ENCODE measurements around the gene DNAH14. TPM values are rescaled to one million over a fixed set of nuclear protein-coding genes. Genes with fewer than 3 reads are reported as not detected.

The DNAH14 gene
- total and polyA plus RNA-seq, 2 of the 8 experiments (the other 6 are each of a cell fraction or from before 2014, with no cell fraction given), result 8.4 to 40.7 TPM

DNA sequence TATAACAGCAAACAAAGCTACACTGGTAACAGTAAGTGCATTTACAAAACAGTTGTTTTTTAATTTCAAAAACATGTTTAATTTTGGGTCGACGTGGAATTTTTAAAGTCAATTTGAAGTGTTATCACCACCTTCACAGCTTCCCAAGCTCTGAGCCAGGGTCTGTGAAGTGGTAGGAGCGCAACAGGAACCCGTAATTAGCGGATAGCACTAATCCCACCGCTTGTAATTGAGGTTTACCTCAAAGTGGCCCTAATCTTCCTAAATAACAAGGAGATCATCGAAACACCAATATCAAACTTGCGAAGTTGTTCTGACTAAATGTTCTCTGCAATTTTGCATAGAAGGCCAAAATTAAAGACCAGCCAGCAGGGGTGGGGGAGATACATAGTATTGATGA is 479.6 kb downstream of the DNAH14 start:
- Histone ChIP-seq H3K4me3 (ENCODE audit: extremely low read depth in 1 of 4, insufficient read depth in 2 of 4, low read depth in 3 of 4, low read length in 4 of 4) (no peak overlapping the region), H3K23me2 (ENCODE audit: low read depth, low read length) (no peaks in the 10 kb centered on the region), H3K18ac (ENCODE audit: extremely low read depth, low read length) (no peak overlapping the region), H3K23ac (ENCODE audit: insufficient read length) (no peak overlapping the region), H3K4me1 (replicated peaks in 1 of 4; ENCODE audit: control insufficient read depth in 3 of 4, insufficient read depth in 4 of 4, low read length in 3 of 4) (peaks cover 0 to 3% (median 1%) of the 10 kb centered on the region in 4 experiments; a peak in 2 of 7 replicates), H3K56ac (replicated peaks; ENCODE audit: insufficient read length, low read depth, low read length) (no peak overlapping the region), H3K79me1 (ENCODE audit: low read depth, low read length) (peaks cover 2% of the 10 kb centered on the region; the same call in 1 of the 2 replicates), H4K5ac (ENCODE audit: insufficient read length, low read depth, low read length) (no peak overlapping the region), H3K9me3 (ENCODE audit: insufficient read depth in 2 of 2, low read depth in 1 of 2, low read length in 1 of 2) (no peaks in the 10 kb centered on the region), H3K14ac (ENCODE audit: insufficient read length) (no peak overlapping the region), H3K79me2 (ENCODE audit: control insufficient read depth in 1 of 2, insufficient read depth in 2 of 2, low read length in 2 of 2) (no peaks in the 10 kb centered on the region), H3K27me3 (replicated peaks in 1 of 4; ENCODE audit: control insufficient read depth in 3 of 4, extremely low read depth in 1 of 4, insufficient read depth in 3 of 4, low read length in 3 of 4) (no peaks in the 10 kb centered on the region), H3K36me3 (ENCODE audit: control insufficient read depth in 2 of 4, insufficient read depth in 4 of 4, low read length in 3 of 4) (peaks cover 5 to 39% (median 12%) of the 10 kb centered on the region in 4 experiments; a peak in 6 of 8 replicates), H2AFZ (ENCODE audit: low read length) (no peak overlapping the region), H3K4me2 (ENCODE audit: insufficient read depth in 1 of 2, low read depth in 2 of 2, low read length in 2 of 2) (no peak overlapping the region), H2BK12ac (ENCODE audit: low read depth, low read length) (no peak overlapping the region), H3K4ac (replicated peaks; ENCODE audit: insufficient read length, low read depth, low read length) (no peak overlapping the region), H2BK15ac (ENCODE audit: low read length) (no peak overlapping the region), H2BK5ac (ENCODE audit: low read depth, low read length) (no peak overlapping the region), H2BK120ac (replicated peaks; ENCODE audit: low read depth, low read length) (no peak overlapping the region), H2AK5ac (ENCODE audit: low read depth, low read length) (no peak overlapping the region), H3K27ac (ENCODE audit: low read depth, low read length) (no peak overlapping the region), H4K20me1 (replicated peaks in 1 of 2; ENCODE audit: control insufficient read depth in 1 of 2, insufficient read depth in 2 of 2, low read length in 2 of 2) (no peaks in the 10 kb centered on the region), H4K8ac (ENCODE audit: extremely low read depth, insufficient read depth, low read length) (no peak overlapping the region), H4K91ac (replicated peaks; ENCODE audit: insufficient read length, low read length) (no peak overlapping the region), H3K9ac (replicated peaks in 1 of 4; ENCODE audit: extremely low read depth in 1 of 4, low read depth in 3 of 4, low read length in 3 of 4) (peak overlapping the region in 1 of 4 experiments; percentile 61; a peak in 1 of 7 replicates), H2BK20ac (ENCODE audit: low read length) (no peak overlapping the region)
- no peak for DNase-seq (ENCODE audit: low read depth in 1 of 2, low spot score in 2 of 2)
- FAIRE-seq, result peak; percentile 45
- ChIA-PET CTCF (ENCODE audit: partially characterized antibody) (no interaction called here), POLR2A (ENCODE audit: partially characterized antibody) (no interaction called here)
- WGBS, 2 experiments (ENCODE audit: extremely low coverage in 1 of 2, insufficient coverage in 1 of 2, insufficient read length in 1 of 2, insufficient replicate concordance in 2 of 2, low coverage in 1 of 2, low lambda C conversion rate in 2 of 2, missing lambda C conversion rate in 1 of 2), result 90% methylated on average over 8 of the region's 8 CpGs; no CpG with 5 or more reads in 1 of the 2 experiments
- TF ChIP-seq, protein P1, sequence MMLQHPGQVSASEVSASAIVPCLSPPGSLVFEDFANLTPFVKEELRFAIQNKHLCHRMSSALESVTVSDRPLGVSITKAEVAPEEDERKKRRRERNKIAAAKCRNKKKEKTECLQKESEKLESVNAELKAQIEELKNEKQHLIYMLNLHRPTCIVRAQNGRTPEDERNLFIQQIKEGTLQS (IDR thresholded peaks at IDR 0.05; ENCODE audit: insufficient read depth, low read depth, low read length), result no peak
- TF ChIP-seq GABPA (IDR thresholded peaks at IDR 0.05; ENCODE audit: borderline replicate concordance, insufficient read depth, low read length) (no peak), SP4 (IDR thresholded peaks at IDR 0.05; ENCODE audit: low read length) (no peak), BRCA1 (IDR thresholded peaks at IDR 0.05; ENCODE audit: low read depth, low read length) (no peak), NANOG (IDR thresholded peaks at IDR 0.05; ENCODE audit: insufficient read depth, low read depth, low read length, poor library complexity, severe bottlenecking) (no peak), KDM4A (IDR thresholded peaks at IDR 0.05; ENCODE audit: low read depth, low read length, severe bottlenecking) (no peak), SRF (IDR thresholded peaks at IDR 0.05; ENCODE audit: low read depth, low read length) (no peak), RBBP5 (IDR thresholded peaks at IDR 0.05; ENCODE audit: borderline replicate concordance, low read depth, low read length) (no peak), SIX5 (IDR thresholded peaks at IDR 0.05; ENCODE audit: low read depth, low read length) (no peak), POLR2A (IDR thresholded peaks at IDR 0.05; ENCODE audit: control extremely low read depth in 1 of 2, low read depth in 2 of 2, low read length in 2 of 2) (no peak), MAFK (IDR thresholded peaks at IDR 0.05; ENCODE audit: low read depth, low read length) (no peak), HDAC2 (IDR thresholded peaks at IDR 0.05; ENCODE audit: borderline replicate concordance in 1 of 2, low read depth in 2 of 2, low read length in 2 of 2) (no peak), TCF12 (IDR thresholded peaks at IDR 0.05; ENCODE audit: low read depth, low read length) (no peak), TBP (IDR thresholded peaks at IDR 0.05; ENCODE audit: low read depth, low read length) (no peak)

Data from H1 (cell line).